Fibroblast of pulmonary artery (primary cell): ENCODE measurements around the gene CMTM6.

Source experiments
- DNase-seq: peaks from one replicate; pipeline ENCODE4 v3.0.0-alpha.2; 2010; ENCODE audit warnings: low read depth
- H3K4me3 ChIP-seq: replicated peaks from 2 replicates; pipeline ENCODE4 v1.5.1; 2011; ENCODE audit warnings: low read depth, mild to moderate bottlenecking, control low read depth, low read length, moderate library complexity
- TF ChIP-seq, protein P1 (sequence below): IDR thresholded peaks from 2 replicates; pipeline ENCODE4 v1.5.1; 2011; ENCODE audit warnings: mild to moderate bottlenecking, control low read depth, low read length, inconsistent platforms; ENCODE audit errors: missing control alignments

Gene CMTM6

DNA sequence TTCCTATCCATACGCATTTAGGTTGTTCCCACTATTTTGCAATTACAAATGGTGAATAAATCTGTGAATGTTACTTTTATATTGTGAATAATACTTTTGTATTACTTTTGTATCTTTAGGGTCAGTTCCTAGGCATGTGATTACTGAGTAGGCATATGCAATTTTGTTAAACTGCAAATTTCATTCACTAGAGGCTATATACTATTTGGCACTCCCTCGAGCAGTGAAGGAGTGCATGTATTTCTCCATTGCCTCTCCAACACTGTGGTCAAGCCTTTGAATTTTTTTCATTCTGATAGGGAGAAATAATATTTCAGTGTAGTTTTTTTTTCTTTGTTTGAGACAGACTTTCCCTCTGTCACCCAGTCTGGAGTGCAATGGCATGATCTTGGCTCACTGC, 8.4 kb upstream of the CMTM6 start:
- no peak for DNase-seq
- TF ChIP-seq, protein P1, sequence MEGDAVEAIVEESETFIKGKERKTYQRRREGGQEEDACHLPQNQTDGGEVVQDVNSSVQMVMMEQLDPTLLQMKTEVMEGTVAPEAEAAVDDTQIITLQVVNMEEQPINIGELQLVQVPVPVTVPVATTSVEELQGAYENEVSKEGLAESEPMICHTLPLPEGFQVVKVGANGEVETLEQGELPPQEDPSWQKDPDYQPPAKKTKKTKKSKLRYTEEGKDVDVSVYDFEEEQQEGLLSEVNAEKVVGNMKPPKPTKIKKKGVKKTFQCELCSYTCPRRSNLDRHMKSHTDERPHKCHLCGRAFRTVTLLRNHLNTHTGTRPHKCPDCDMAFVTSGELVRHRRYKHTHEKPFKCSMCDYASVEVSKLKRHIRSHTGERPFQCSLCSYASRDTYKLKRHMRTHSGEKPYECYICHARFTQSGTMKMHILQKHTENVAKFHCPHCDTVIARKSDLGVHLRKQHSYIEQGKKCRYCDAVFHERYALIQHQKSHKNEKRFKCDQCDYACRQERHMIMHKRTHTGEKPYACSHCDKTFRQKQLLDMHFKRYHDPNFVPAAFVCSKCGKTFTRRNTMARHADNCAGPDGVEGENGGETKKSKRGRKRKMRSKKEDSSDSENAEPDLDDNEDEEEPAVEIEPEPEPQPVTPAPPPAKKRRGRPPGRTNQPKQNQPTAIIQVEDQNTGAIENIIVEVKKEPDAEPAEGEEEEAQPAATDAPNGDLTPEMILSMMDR: no peak
- H3K4me3 ChIP-seq: no peak overlapping the region

DNA sequence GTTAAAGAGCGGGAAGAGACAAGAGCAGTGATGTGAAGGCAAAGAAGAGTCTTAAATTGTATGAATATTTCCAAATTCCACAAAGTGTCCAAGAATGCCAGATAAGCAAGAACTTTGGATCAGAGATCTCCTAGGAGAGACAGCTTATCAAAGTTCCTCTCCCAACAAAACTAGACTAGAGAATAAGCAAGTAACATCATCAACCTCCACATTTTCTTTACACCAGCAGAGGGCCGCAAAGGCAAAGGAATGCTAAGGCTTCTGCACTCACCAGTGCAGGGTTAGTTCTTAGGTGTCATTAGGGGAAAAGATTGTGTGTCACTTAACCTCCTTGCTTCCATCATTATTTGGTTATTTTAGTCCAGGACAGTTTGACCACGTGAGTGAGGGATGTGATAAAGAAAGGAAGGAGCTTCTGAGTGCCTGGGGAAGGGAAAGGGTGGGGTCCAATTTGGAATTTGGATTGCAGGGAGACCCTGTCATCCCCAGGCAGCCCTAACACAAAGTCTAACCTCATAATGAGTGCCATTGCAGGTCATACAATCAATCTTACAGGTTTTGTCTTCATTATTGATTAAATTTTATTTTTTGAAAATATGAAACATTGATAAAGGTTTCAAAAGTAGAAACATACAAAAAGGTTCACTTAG, 7.5 kb upstream of the CMTM6 start:
- TF ChIP-seq, protein P1: peak; percentile 80
- peak; percentile 81 for DNase-seq
- H3K4me3 ChIP-seq: no peak overlapping the region

DNA sequence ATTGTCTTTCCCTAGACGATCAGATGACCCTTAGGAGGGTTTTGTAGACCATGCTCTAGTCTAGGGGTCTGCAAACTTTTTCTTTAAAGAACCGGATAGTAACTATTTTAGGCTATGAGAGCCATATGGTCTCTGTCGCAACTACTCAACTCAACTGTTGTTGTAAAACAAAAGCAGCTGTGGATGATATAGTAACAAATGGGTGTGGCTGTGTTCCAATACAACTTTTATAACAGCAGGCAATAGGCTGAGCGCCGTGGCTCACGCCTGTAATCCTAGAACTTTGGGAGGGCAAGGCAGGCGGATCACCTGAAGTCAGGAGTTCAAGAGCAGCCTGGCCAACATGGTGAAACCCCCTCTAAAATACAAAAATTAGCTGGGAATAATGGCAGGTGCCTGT, 6.1 kb upstream of the CMTM6 start:
- TF ChIP-seq, protein P1: no peak
- no peak overlapping the region for H3K4me3 ChIP-seq
- DNase-seq: peak; percentile 66

DNA sequence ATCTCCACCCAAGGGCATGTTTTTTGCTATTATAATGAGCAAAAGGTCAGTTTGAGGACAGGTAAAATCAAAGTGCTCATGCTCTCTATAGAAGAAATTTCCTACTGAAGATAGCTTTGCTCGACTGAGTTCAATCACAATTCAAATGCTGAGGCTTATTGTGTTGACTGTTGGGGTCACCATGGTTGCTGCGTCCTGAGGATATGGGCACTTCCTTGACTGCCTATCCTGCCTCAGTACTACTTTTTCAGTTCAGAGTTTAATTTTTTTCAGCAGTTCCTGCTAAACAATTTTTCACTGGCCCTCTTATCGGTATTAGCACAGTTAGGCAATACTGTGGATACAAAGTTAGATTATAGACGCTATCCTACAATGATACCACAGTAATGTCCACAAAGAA, 3.8 kb upstream of the CMTM6 start:
- DNase-seq: no peak
- TF ChIP-seq, protein P1: no peak
- no peak overlapping the region for H3K4me3 ChIP-seq

DNA sequence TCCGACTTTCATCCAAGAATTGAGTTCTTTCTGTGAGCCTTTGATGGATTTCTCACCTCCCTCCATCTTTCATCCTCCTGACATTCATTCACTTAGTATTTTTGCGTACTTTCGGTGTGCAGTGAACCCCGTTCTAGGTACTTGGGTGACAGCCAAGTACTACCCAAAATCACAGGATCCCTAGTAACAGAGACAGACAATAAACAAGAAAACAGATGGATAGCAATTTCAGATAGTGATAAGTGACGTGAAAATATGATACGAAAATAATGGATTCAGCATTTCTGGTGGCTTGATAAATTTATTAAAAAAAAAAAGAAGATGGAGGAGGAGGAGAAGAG, 264 bp upstream of the CMTM6 start:
- DNase-seq: no peak
- TF ChIP-seq, protein P1: no peak
- peak overlapping the region; percentile 92 for H3K4me3 ChIP-seq

DNA sequence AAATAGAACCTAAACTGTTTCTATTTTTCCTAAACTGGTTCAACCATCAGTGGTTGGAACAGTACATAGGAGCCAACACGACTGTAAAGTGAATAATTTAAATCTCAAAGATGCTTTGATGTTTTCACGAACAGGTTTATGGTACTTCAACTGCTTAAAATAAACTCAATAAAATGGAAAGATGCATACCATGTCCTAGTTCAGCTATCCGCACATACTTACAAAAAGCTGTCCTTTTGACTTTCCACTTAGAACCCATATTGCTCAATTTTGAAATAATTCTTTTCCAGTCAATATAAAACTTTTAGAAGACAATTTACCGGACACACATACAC, 902 bp downstream of the CMTM6 start:
- DNase-seq: no peak
- TF ChIP-seq, protein P1: no peak
- peak overlapping the region; percentile 92 for H3K4me3 ChIP-seq
